Measurements from ENCODE around the gene MTHFD1L. TPM values are rescaled to one million over a fixed set of nuclear protein-coding genes. Genes with fewer than 3 reads are reported as not detected.

Gene MTHFD1L
- total and polyA plus RNA-seq, 2 of the 4 experiments (the other 2 are of a cell fraction): 43.5 to 53.2 TPM

DNA sequence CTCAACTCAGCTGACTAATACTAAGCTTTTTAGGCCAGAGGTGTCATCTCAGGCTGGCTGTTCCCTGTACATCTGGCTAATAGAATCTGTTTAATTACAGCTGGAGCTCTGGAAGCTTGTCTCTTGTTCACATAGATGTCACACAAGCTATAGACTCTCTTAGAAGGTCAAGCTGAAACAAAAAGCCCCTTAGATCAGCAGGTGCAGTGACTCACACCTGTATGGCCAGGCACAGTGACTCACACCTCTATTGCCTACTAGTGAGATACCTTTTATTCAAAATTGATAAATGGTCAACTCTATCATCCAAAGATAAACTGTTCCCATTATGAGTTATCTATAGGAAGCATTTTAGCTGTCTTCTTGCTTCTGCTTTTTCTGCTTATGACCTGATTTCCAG is 29.9 kb upstream of the MTHFD1L start:
- no peak overlapping the region for H3K23ac ChIP-seq (ENCODE audit: low read depth, low read length)
- no peak overlapping the region for H3K56ac ChIP-seq (ENCODE audit: extremely low read depth, insufficient read depth, low read length)
- peaks cover 5% of the 10 kb centered on the region for H3K4me1 ChIP-seq (ENCODE audit: control insufficient read depth, insufficient read depth, low read length)
- H2AFZ ChIP-seq (replicated peaks; ENCODE audit: low read length, poor library complexity): no peak overlapping the region
- H3K27me3 ChIP-seq (ENCODE audit: control insufficient read depth, insufficient read depth, low read length): no peaks in the 10 kb centered on the region
- no peak overlapping the region for H2BK15ac ChIP-seq (ENCODE audit: low read depth, low read length)
- H3K9me3 ChIP-seq (ENCODE audit: control insufficient read depth, insufficient read depth, low read length): no peaks in the 10 kb centered on the region
- peaks cover 5% of the 10 kb centered on the region; the same call in 1 of the 2 replicates for H3K36me3 ChIP-seq (ENCODE audit: control insufficient read depth, insufficient read depth, low read length)
- H4K91ac ChIP-seq (ENCODE audit: insufficient read depth, low read depth, low read length): no peak overlapping the region
- H3K18ac ChIP-seq (ENCODE audit: low read depth, low read length): no peak overlapping the region
- DNase-seq (no peak), ATAC-seq (ENCODE audit: low read depth) (no peak)
- H2BK5ac ChIP-seq (ENCODE audit: low read depth, low read length, poor library complexity, severe bottlenecking): no peak overlapping the region
- ChIA-PET POLR2A (ENCODE audit: unreplicated experiment) (no interaction called here), CTCF (no interaction called here)
- no peak overlapping the region for H3K14ac ChIP-seq (replicated peaks; ENCODE audit: low read depth, low read length)
- H3K4me3 ChIP-seq (ENCODE audit: insufficient read depth, low read depth, low read length): no peak overlapping the region
- in situ Hi-C loops (cut with MboI; ENCODE audit: low sequenced_read_pairs): no loop called here
- H3K79me1 ChIP-seq (ENCODE audit: low read depth in 1 of 2, low read length in 2 of 2): peaks cover 16 to 29% of the 10 kb centered on the region in 2 experiments; a peak in 3 of 4 replicates
- TF ChIP-seq MXI1 (IDR thresholded peaks at IDR 0.05; ENCODE audit: borderline replicate concordance, low read depth, low read length) (no peak), RCOR1 (IDR thresholded peaks at IDR 0.05; ENCODE audit: insufficient replicate concordance, low read length) (no peak), MAFK (IDR thresholded peaks at IDR 0.05; ENCODE audit: low read depth, low read length) (no peak), SMC3 (IDR thresholded peaks at IDR 0.05; ENCODE audit: low read depth, low read length) (no peak), CEBPB (IDR thresholded peaks at IDR 0.05; ENCODE audit: low read depth, low read length) (no peak), BHLHE40 (IDR thresholded peaks at IDR 0.05; ENCODE audit: low read depth, low read length) (no peak), RAD21 (IDR thresholded peaks at IDR 0.05; ENCODE audit: low read length) (no peak), CHD1 (IDR thresholded peaks at IDR 0.05; ENCODE audit: low read depth, low read length) (no peak), MAZ (IDR thresholded peaks at IDR 0.05; ENCODE audit: borderline replicate concordance, low read depth, low read length) (no peak), FOS (IDR thresholded peaks at IDR 0.05; ENCODE audit: low read depth, low read length) (no peak), NFE2L2 (IDR thresholded peaks at IDR 0.05; ENCODE audit: low read depth, low read length) (no peak), POLR2A (IDR thresholded peaks at IDR 0.05; ENCODE audit: low read depth, low read length) (no peak), RFX5 (IDR thresholded peaks at IDR 0.05; ENCODE audit: low read depth, low read length) (no peak)
- TF ChIP-seq, protein P1, sequence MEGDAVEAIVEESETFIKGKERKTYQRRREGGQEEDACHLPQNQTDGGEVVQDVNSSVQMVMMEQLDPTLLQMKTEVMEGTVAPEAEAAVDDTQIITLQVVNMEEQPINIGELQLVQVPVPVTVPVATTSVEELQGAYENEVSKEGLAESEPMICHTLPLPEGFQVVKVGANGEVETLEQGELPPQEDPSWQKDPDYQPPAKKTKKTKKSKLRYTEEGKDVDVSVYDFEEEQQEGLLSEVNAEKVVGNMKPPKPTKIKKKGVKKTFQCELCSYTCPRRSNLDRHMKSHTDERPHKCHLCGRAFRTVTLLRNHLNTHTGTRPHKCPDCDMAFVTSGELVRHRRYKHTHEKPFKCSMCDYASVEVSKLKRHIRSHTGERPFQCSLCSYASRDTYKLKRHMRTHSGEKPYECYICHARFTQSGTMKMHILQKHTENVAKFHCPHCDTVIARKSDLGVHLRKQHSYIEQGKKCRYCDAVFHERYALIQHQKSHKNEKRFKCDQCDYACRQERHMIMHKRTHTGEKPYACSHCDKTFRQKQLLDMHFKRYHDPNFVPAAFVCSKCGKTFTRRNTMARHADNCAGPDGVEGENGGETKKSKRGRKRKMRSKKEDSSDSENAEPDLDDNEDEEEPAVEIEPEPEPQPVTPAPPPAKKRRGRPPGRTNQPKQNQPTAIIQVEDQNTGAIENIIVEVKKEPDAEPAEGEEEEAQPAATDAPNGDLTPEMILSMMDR (conservative IDR thresholded peaks at IDR 0.05; ENCODE audit: low read depth, low read length): no peak
- TF ChIP-seq, protein P2, sequence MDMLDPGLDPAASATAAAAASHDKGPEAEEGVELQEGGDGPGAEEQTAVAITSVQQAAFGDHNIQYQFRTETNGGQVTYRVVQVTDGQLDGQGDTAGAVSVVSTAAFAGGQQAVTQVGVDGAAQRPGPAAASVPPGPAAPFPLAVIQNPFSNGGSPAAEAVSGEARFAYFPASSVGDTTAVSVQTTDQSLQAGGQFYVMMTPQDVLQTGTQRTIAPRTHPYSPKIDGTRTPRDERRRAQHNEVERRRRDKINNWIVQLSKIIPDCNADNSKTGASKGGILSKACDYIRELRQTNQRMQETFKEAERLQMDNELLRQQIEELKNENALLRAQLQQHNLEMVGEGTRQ (IDR thresholded peaks at IDR 0.05; ENCODE audit: low read depth, low read length): no peak
- TF ChIP-seq, protein P3, sequence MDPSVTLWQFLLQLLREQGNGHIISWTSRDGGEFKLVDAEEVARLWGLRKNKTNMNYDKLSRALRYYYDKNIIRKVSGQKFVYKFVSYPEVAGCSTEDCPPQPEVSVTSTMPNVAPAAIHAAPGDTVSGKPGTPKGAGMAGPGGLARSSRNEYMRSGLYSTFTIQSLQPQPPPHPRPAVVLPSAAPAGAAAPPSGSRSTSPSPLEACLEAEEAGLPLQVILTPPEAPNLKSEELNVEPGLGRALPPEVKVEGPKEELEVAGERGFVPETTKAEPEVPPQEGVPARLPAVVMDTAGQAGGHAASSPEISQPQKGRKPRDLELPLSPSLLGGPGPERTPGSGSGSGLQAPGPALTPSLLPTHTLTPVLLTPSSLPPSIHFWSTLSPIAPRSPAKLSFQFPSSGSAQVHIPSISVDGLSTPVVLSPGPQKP (IDR thresholded peaks at IDR 0.05; ENCODE audit: borderline replicate concordance, low read depth, low read length): no peak
- no peak overlapping the region for H3K9ac ChIP-seq (ENCODE audit: low read depth, low read length)
- H3K9me1 ChIP-seq (ENCODE audit: insufficient read depth, low read length): peaks cover 2% of the 10 kb centered on the region
- no TSS peak for BruUV-seq (replicated peaks)
- H3K4me2 ChIP-seq (ENCODE audit: low read depth, low read length): no peak overlapping the region
- H4K20me1 ChIP-seq (ENCODE audit: insufficient read depth, low read length): peaks cover 3% of the 10 kb centered on the region; the same call in 1 of the 2 replicates
- intact Hi-C loops (cut with micrococcal nuclease): no loop called here
- H2BK120ac ChIP-seq (ENCODE audit: low read depth, low read length): no peak overlapping the region
- H4K5ac ChIP-seq (ENCODE audit: low read depth, low read length): no peak overlapping the region
- no peak overlapping the region for H2BK20ac ChIP-seq (ENCODE audit: low read depth, low read length)
- H3K4ac ChIP-seq (ENCODE audit: low read depth, low read length): no peak overlapping the region
- H2AK9ac ChIP-seq (replicated peaks; ENCODE audit: low read depth, low read length, poor library complexity): no peak overlapping the region
- no peak overlapping the region for H3K27ac ChIP-seq (ENCODE audit: insufficient read depth, low read length)
- H4K8ac ChIP-seq (ENCODE audit: low read depth in 2 of 2, low read length in 2 of 2): no peak overlapping the region
- no peak overlapping the region for H2AK5ac ChIP-seq (ENCODE audit: low read depth, low read length)
- dilution Hi-C loops (cut with HindIII; ENCODE audit: low sequenced_read_pairs, unreplicated experiment): no loop called here
